Psoas muscle (tissue), 8 donors: ENCODE results near the gene GALNT10. TPM values are rescaled to one million over a fixed set of nuclear protein-coding genes. Genes with fewer than 3 reads are reported as not detected.

Source experiments
- ATAC-seq, 4 donors: fragments of 200-7000 bp; cut with Tn5 transposase; one replicate each; pipeline ENCODE4 v1.9.1; 2020; ENCODE audit warnings: moderate library complexity in 3 of 4, mild to moderate bottlenecking in 2 of 4
- DNase-seq, 2 donors: peaks; one replicate each; pipeline ENCODE4 v3.0.0-alpha.2; 2020
- H3K27ac ChIP-seq: fragments of 200-600 bp; one replicate; pipeline ENCODE4 v1.8.0; 2022
- H3K27me3 ChIP-seq, 3 donors: fragments of 200-600 bp in 1 of 3; one replicate each; pipeline versions ENCODE4 v1.6.1 to v1.8.0; 2013 to 2022; ENCODE audit warnings: low read length in 2 of 3, mild to moderate bottlenecking in 2 of 3, moderate library complexity in 1 of 3; ENCODE audit not compliant: insufficient read depth in 3 of 3
- H3K36me3 ChIP-seq, 2 donors: fragments of 200-600 bp in 1 of 2; one replicate each; pipeline versions ENCODE4 v1.6.1 to v1.8.0; 2013 to 2022; ENCODE audit warnings: low read depth in 1 of 2, mild to moderate bottlenecking in 1 of 2, moderate library complexity in 1 of 2; ENCODE audit not compliant: insufficient read depth in 1 of 2
- H3K4me1 ChIP-seq: fragments of 200-600 bp; one replicate; pipeline ENCODE4 v1.8.0; 2022
- H3K4me3 ChIP-seq: fragments of 200-600 bp; one replicate; pipeline ENCODE4 v1.8.0; 2022; ENCODE audit warnings: mild to moderate bottlenecking
- H3K9me3 ChIP-seq: fragments of 200-600 bp; one replicate; pipeline ENCODE4 v1.8.0; 2022
- WGBS, 3 donors: extraction: QIAGEN DNeasy Blood & Tissue Kit; methylation state at CpG; one replicate each; pipeline versions ENCODE4 v1.1.6 to v1.1.7; 2013; 5-methylcytosine and 5-hydroxymethylcytosine counted together
- intact Hi-C, 2 donors: fragments of 100-400 bp; cut with DNase I; formaldehyde crosslinking; loops; one replicate each; pipeline versions ENCODE4 v1.11.0 to v1.14.2; 2022
- polyA plus RNA-seq, 3 donors: library from polyadenylated mRNA; stranded (reverse); fragments of 200-250 nt; gene quantifications; one replicate each; pipeline ENCODE4 v1.2.3, GENCODE V29; 2013
- total RNA-seq, 4 donors: library from RNA; stranded (reverse); fragmentation: NEBNext Ultra II Directional in 2 of 4; extraction: Animal tissue kit (Norgen Biotek cat#: 25700) in 2 of 4; gene quantifications; one replicate each; pipeline versions ENCODE4 v1.2.1 to v1.2.4, GENCODE V29; 2021 to 2023
- TF ChIP-seq, protein P1 (sequence below): fragments of 200-600 bp; IDR thresholded peaks from one replicate; pipeline ENCODE4 v1.8.0; 2022; ENCODE audit warnings: antibody characterized with exemption
- donor health status: healthy with polysubstance abuse.
- donor health status: DM: no; HTN: no; CAD: no; lungs with moderate emphysema.
- donor health status: Bipolar disorder and iron deficiency.
- donor health status: healthy.
- donor health status: DM: yes; HTN: yes; CAD: no.
- donor health status: DM: no; HTN: no; CAD: no.
- donor health status: DM: no; HTN: no; CAD: no.
- donor health status: DM: yes; HTN: yes; CAD: no.

The GALNT10 gene
- total and polyA plus RNA-seq, 7 donors = 4.2 to 9.9 (median 6.8) TPM

- H3K9me3 ChIP-seq = no peaks in the 10 kb centered on the region
- no peaks in the 10 kb centered on the region for H3K4me1 ChIP-seq
- TF ChIP-seq, protein P1, sequence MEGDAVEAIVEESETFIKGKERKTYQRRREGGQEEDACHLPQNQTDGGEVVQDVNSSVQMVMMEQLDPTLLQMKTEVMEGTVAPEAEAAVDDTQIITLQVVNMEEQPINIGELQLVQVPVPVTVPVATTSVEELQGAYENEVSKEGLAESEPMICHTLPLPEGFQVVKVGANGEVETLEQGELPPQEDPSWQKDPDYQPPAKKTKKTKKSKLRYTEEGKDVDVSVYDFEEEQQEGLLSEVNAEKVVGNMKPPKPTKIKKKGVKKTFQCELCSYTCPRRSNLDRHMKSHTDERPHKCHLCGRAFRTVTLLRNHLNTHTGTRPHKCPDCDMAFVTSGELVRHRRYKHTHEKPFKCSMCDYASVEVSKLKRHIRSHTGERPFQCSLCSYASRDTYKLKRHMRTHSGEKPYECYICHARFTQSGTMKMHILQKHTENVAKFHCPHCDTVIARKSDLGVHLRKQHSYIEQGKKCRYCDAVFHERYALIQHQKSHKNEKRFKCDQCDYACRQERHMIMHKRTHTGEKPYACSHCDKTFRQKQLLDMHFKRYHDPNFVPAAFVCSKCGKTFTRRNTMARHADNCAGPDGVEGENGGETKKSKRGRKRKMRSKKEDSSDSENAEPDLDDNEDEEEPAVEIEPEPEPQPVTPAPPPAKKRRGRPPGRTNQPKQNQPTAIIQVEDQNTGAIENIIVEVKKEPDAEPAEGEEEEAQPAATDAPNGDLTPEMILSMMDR = no peak
- no peak overlapping the region for H3K4me3 ChIP-seq
- no peak overlapping the region for H3K27ac ChIP-seq
- intact Hi-C loops = no loop called here
- ATAC-seq = no peak
- no peaks in the 10 kb centered on the region for H3K27me3 ChIP-seq
- 98 to 99% (median 99%) methylated on average over 2 of the region's 2 CpGs for WGBS, 3 donors
- H3K36me3 ChIP-seq = no peaks in the 10 kb centered on the region
- no peak for DNase-seq
Observed at GRCh38 chr5:154265197-154265773, 74.8 kb downstream of the GALNT10 start.

- Histone ChIP-seq H3K27me3 (no peaks in the 10 kb centered on the region), H3K27ac (no peak overlapping the region), H3K9me3 (no peaks in the 10 kb centered on the region), H3K4me3 (no peak overlapping the region), H3K36me3 (no peaks in the 10 kb centered on the region), H3K4me1 (no peaks in the 10 kb centered on the region)
- intact Hi-C loops = no loop called here
- ATAC-seq (no peak), DNase-seq (no peak)
- TF ChIP-seq, protein P1 = no peak
Observed at GRCh38 chr5:154267516-154267915, 77.0 kb downstream of the GALNT10 start.

DNA sequence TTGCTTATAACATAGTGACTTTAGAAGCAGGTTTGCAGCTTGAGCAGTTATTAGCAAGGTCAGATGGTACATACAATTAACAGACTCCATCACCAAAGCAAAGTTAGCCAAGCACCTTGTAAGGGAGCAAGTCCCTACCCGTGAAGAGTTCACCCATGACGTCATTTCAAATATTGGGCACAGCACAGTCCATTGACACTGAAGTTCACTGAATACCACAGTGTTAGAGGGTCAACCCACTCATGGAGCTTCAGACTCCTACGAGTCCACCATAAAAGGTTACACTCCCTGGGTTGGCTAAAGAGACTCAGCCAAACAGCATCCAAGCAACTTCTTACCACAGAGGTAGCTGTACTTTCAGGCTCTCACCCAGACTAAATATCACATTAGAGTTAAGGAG, 77.5 kb downstream of the GALNT10 start:
- TF ChIP-seq, protein P1 = no peak
- no peaks in the 10 kb centered on the region for H3K27me3 ChIP-seq
- H3K27ac ChIP-seq = no peak overlapping the region
- intact Hi-C loops = no loop called here
- no peak overlapping the region for H3K4me3 ChIP-seq
- no peak for DNase-seq
- no peaks in the 10 kb centered on the region for H3K9me3 ChIP-seq
- no peak for ATAC-seq
- no peaks in the 10 kb centered on the region for H3K36me3 ChIP-seq
- no peaks in the 10 kb centered on the region for H3K4me1 ChIP-seq
- 84 to 90% (median 85%) methylated on average over 3 of the region's 3 CpGs for whole genome bisulfite sequencing, 3 donors

- 49 to 64% (median 51%) methylated on average over 3 of the region's 3 CpGs for WGBS, 3 donors
- intact Hi-C loops = no loop called here
- TF ChIP-seq, protein P1 = no peak
- Histone ChIP-seq H3K27ac (no peak overlapping the region), H3K4me1 (no peaks in the 10 kb centered on the region), H3K9me3 (no peaks in the 10 kb centered on the region), H3K4me3 (no peak overlapping the region), H3K27me3 (no peaks in the 10 kb centered on the region), H3K36me3 (no peaks in the 10 kb centered on the region)
- ATAC-seq = no peak
- no peak for DNase-seq
Observed at GRCh38 chr5:154269414-154269813, 78.9 kb downstream of the GALNT10 start.

- no peaks in the 10 kb centered on the region for H3K9me3 ChIP-seq
- H3K36me3 ChIP-seq = no peaks in the 10 kb centered on the region
- WGBS, 3 donors = 79 to 98% (median 97%) methylated on average over 1 of the region's 1 CpG
- DNase-seq = no peak
- no peak overlapping the region for H3K27ac ChIP-seq
- TF ChIP-seq, protein P1 = no peak
- intact Hi-C loops = no loop called here
- no peak for ATAC-seq
- no peak overlapping the region for H3K4me3 ChIP-seq
- no peaks in the 10 kb centered on the region for H3K27me3 ChIP-seq
- H3K4me1 ChIP-seq = no peaks in the 10 kb centered on the region
Observed at GRCh38 chr5:154271466-154271865, 80.9 kb downstream of the GALNT10 start.
